ENCODE measurements around the gene CDH24. TPM values are rescaled to one million over a fixed set of nuclear protein-coding genes. Genes with fewer than 3 reads are reported as not detected.

CDH24 gene
- total RNA-seq, 2 experiments from 2014 or later, result 0.51 to 1.5 TPM

- Histone ChIP-seq H3K4me1 (ENCODE audit: insufficient read depth, low read length, poor library complexity, severe bottlenecking) (no peaks in the 10 kb centered on the region), H3K4me2 (ENCODE audit: low read length) (no peak overlapping the region), H3K9me3 (ENCODE audit: low read length) (no peaks in the 10 kb centered on the region), H3K79me2 (ENCODE audit: insufficient read depth, low read depth, low read length) (no peaks in the 10 kb centered on the region), H3K27ac (ENCODE audit: low read depth, low read length, poor library complexity, severe bottlenecking) (no peak overlapping the region), H3K36me3 (ENCODE audit: insufficient read depth, low read length) (no peaks in the 10 kb centered on the region), H3K9me2 (ENCODE audit: insufficient read depth, low read length) (no peaks in the 10 kb centered on the region), H3K4me3 (ENCODE audit: low read depth, low read length, poor library complexity, severe bottlenecking) (no peak overlapping the region), H2AFZ (ENCODE audit: low read length) (no peak overlapping the region), H4K20me1 (ENCODE audit: insufficient read depth, low read length) (no peaks in the 10 kb centered on the region)
- ChIA-PET POLR2A (no interaction called here), CTCF (ENCODE audit: unreplicated experiment) (no interaction called here)
- BruUV-seq (replicated peaks), result no TSS peak
- intact Hi-C loops (cut with micrococcal nuclease; ENCODE audit: unreplicated experiment), result no loop called here
- TF ChIP-seq EZH2phosphoT487 (IDR thresholded peaks at IDR 0.05; ENCODE audit: borderline replicate concordance, low read depth, low read length), result no peak
- TF ChIP-seq CTCF (conservative IDR thresholded peaks at IDR 0.05; ENCODE audit: low read length), result no peak
- no peak for DNase-seq (ENCODE audit: low spot score)
These were observed 11.6 kb downstream of the CDH24 start for GRCh38 chr14:23045419-23046357.

- Histone ChIP-seq H3K4me2 (ENCODE audit: low read length) (no peak overlapping the region), H3K36me3 (ENCODE audit: insufficient read depth, low read length) (no peaks in the 10 kb centered on the region), H3K4me3 (ENCODE audit: low read depth, low read length, poor library complexity, severe bottlenecking) (no peak overlapping the region), H3K79me2 (ENCODE audit: insufficient read depth, low read depth, low read length) (no peaks in the 10 kb centered on the region), H3K9me2 (ENCODE audit: insufficient read depth, low read length) (no peaks in the 10 kb centered on the region), H3K4me1 (ENCODE audit: insufficient read depth, low read length, poor library complexity, severe bottlenecking) (no peaks in the 10 kb centered on the region), H3K9me3 (ENCODE audit: low read length) (no peaks in the 10 kb centered on the region), H4K20me1 (ENCODE audit: insufficient read depth, low read length) (no peaks in the 10 kb centered on the region), H2AFZ (ENCODE audit: low read length) (no peak overlapping the region), H3K27ac (ENCODE audit: low read depth, low read length, poor library complexity, severe bottlenecking) (no peak overlapping the region)
- ChIA-PET CTCF (ENCODE audit: unreplicated experiment) (no interaction called here), POLR2A (interaction anchor here (1.5 kb wide), 1 partner anchor 11 kb away, joined by 3 read pairs; no protein-coding TSS in a partner anchor)
- TF ChIP-seq EZH2phosphoT487 (IDR thresholded peaks at IDR 0.05; ENCODE audit: borderline replicate concordance, low read depth, low read length), result no peak
- TF ChIP-seq CTCF (conservative IDR thresholded peaks at IDR 0.05; ENCODE audit: low read length), result no peak
- intact Hi-C loops (cut with micrococcal nuclease; ENCODE audit: unreplicated experiment), result no loop called here
- no TSS peak for BruUV-seq (replicated peaks)
- DNase-seq (ENCODE audit: low spot score), result no peak
These were observed 12.5 kb downstream of the CDH24 start for GRCh38 chr14:23044840-23045239.

- Histone ChIP-seq H3K4me2 (ENCODE audit: low read length) (no peak overlapping the region), H3K36me3 (ENCODE audit: insufficient read depth, low read length) (no peaks in the 10 kb centered on the region), H3K9me2 (ENCODE audit: insufficient read depth, low read length) (no peaks in the 10 kb centered on the region), H2AFZ (ENCODE audit: low read length) (no peak overlapping the region), H4K20me1 (ENCODE audit: insufficient read depth, low read length) (no peaks in the 10 kb centered on the region), H3K4me3 (ENCODE audit: low read depth, low read length, poor library complexity, severe bottlenecking) (no peak overlapping the region), H3K79me2 (ENCODE audit: insufficient read depth, low read depth, low read length) (no peaks in the 10 kb centered on the region), H3K4me1 (ENCODE audit: insufficient read depth, low read length, poor library complexity, severe bottlenecking) (no peaks in the 10 kb centered on the region), H3K27ac (ENCODE audit: low read depth, low read length, poor library complexity, severe bottlenecking) (no peak overlapping the region), H3K9me3 (ENCODE audit: low read length) (no peaks in the 10 kb centered on the region)
- no peak for DNase-seq (ENCODE audit: low spot score)
- ChIA-PET POLR2A (interaction anchor here (1.5 kb wide), 1 partner anchor 10 kb away, joined by 3 read pairs; no protein-coding TSS in a partner anchor), CTCF (ENCODE audit: unreplicated experiment) (no interaction called here)
- no peak for TF ChIP-seq EZH2phosphoT487 (IDR thresholded peaks at IDR 0.05; ENCODE audit: borderline replicate concordance, low read depth, low read length)
- no peak for TF ChIP-seq CTCF (conservative IDR thresholded peaks at IDR 0.05; ENCODE audit: low read length)
- intact Hi-C loops (cut with micrococcal nuclease; ENCODE audit: unreplicated experiment), result no loop called here
- BruUV-seq (replicated peaks), result no TSS peak
These were observed 13.6 kb downstream of the CDH24 start for GRCh38 chr14:23043754-23044153.

Data from OCI-LY7 (cell line).